C4-2B (cell line): ENCODE data around the gene SYN1.

Experiments used
- CTCF ChIP-seq: fragments of 450-650 bp; conservative IDR thresholded peaks from 2 replicates; pipeline ENCODE4 v1.5.1; 2017; ENCODE audit warnings: mild to moderate bottlenecking
- ZFX ChIP-seq: fragments of 450-650 bp; IDR thresholded peaks from 2 replicates; pipeline ENCODE4 v1.6.1; 2017

- TF ChIP-seq CTCF (no peak), ZFX (no peak)
Observed at GRCh38 chrX:47577901-47578300, 41.8 kb downstream of the SYN1 start.
